Measurements from ENCODE around the gene ZDHHC6. TPM values are rescaled to one million over a fixed set of nuclear protein-coding genes. Genes with fewer than 3 reads are reported as not detected.

The ZDHHC6 gene
- total RNA-seq, 1 experiment from 2014 or later = 35.2 TPM

- H3K27me3 Mint-ChIP-seq (ENCODE audit: low read depth) = no peaks in the 10 kb centered on the region
- Histone ChIP-seq H2BK12ac (ENCODE audit: insufficient read length, low read depth, low read length) (no peak overlapping the region), H4K91ac (ENCODE audit: insufficient read length, low read depth, low read length) (no peak overlapping the region), H2BK15ac (ENCODE audit: low read depth, low read length) (no peak overlapping the region), H3K4ac (ENCODE audit: low read depth, low read length) (no peak overlapping the region), H2BK120ac (ENCODE audit: low read depth, low read length, poor library complexity, severe bottlenecking) (no peak overlapping the region), H4K5ac (ENCODE audit: insufficient read length, low read depth, low read length) (no peak overlapping the region), H2AFZ (ENCODE audit: low read length) (no peak overlapping the region), H3K23ac (ENCODE audit: insufficient read length, low read depth, low read length) (no peak overlapping the region), H3K9me3 (ENCODE audit: control insufficient read depth, low read depth, low read length) (no peaks in the 10 kb centered on the region), H3K9ac (ENCODE audit: extremely low read depth, insufficient read length, low read length) (no peak overlapping the region), H2BK20ac (ENCODE audit: low read depth, low read length, poor library complexity, severe bottlenecking) (no peak overlapping the region), H3K4me1 (ENCODE audit: insufficient read depth, low read length) (no peaks in the 10 kb centered on the region), H3K27ac (ENCODE audit: insufficient read length, low read depth, low read length) (no peak overlapping the region), H4K20me1 (ENCODE audit: control insufficient read depth, insufficient read depth, insufficient read length) (no peaks in the 10 kb centered on the region), H4K8ac (replicated peaks; ENCODE audit: insufficient read length, low read depth, low read length) (no peak overlapping the region), H2BK5ac (ENCODE audit: insufficient read length, low read length) (no peak overlapping the region), H3T11ph (ENCODE audit: low read length) (no peak overlapping the region), H3K27me3 (ENCODE audit: insufficient read depth, low read length) (no peaks in the 10 kb centered on the region), H3K79me2 (ENCODE audit: insufficient read depth, low read length) (no peaks in the 10 kb centered on the region), H3K23me2 (ENCODE audit: insufficient read length, low read depth, low read length, poor library complexity, severe bottlenecking) (no peaks in the 10 kb centered on the region), H3K56ac (ENCODE audit: insufficient read length, low read depth, low read length) (no peak overlapping the region), H3K18ac (ENCODE audit: insufficient read length, low read depth, low read length) (no peak overlapping the region), H3K79me1 (ENCODE audit: insufficient read depth, low read depth, low read length, poor library complexity, severe bottlenecking) (no peaks in the 10 kb centered on the region), H3K4me2 (ENCODE audit: insufficient read depth, insufficient read length, low read length) (no peak overlapping the region), H3K14ac (ENCODE audit: insufficient read depth, low read length) (no peak overlapping the region), H2AK5ac (ENCODE audit: insufficient read length, low read length) (no peak overlapping the region)
- no peaks in the 10 kb centered on the region for H3K9me3 Mint-ChIP-seq
- H3K4me3 Mint-ChIP-seq = no peak overlapping the region
- no CpG with 5 or more reads among the region's 15 CpGs for WGBS (ENCODE audit: extremely low coverage, insufficient read length, low lambda C conversion rate)
- H3K4me1 Mint-ChIP-seq = no peaks in the 10 kb centered on the region
- no peak for DNase-seq
- no peak for TF ChIP-seq CTCF (conservative IDR thresholded peaks at IDR 0.05)
- H3K27ac Mint-ChIP-seq = no peak overlapping the region
- H3K36me3 Mint-ChIP-seq (ENCODE audit: insufficient read depth in 1 of 3, low read depth in 3 of 3) = peaks cover 2 to 40% (median 26%) of the 10 kb centered on the region in 3 experiments
Measured at GRCh38 chr10:112429654-112430230, 17.0 kb downstream of the ZDHHC6 start.

Measured in H9 (cell line).